GM18858 (cell line): ENCODE measurements around the gene RAD51B.

Experiments used
- ATAC-seq: cut with Tn5 transposase; IDR thresholded peaks from one replicate; pipeline ENCODE4 v1.9.1; 2021; ENCODE audit not compliant: unreplicated experiment

Gene RAD51B

GRCh38 chr14:68469208-68469713 is 649.7 kb downstream of the RAD51B start:
- ATAC-seq: no peak

- ATAC-seq: no peak
Measured at GRCh38 chr14:68470361-68470760, 650.8 kb downstream of the RAD51B start.

DNA sequence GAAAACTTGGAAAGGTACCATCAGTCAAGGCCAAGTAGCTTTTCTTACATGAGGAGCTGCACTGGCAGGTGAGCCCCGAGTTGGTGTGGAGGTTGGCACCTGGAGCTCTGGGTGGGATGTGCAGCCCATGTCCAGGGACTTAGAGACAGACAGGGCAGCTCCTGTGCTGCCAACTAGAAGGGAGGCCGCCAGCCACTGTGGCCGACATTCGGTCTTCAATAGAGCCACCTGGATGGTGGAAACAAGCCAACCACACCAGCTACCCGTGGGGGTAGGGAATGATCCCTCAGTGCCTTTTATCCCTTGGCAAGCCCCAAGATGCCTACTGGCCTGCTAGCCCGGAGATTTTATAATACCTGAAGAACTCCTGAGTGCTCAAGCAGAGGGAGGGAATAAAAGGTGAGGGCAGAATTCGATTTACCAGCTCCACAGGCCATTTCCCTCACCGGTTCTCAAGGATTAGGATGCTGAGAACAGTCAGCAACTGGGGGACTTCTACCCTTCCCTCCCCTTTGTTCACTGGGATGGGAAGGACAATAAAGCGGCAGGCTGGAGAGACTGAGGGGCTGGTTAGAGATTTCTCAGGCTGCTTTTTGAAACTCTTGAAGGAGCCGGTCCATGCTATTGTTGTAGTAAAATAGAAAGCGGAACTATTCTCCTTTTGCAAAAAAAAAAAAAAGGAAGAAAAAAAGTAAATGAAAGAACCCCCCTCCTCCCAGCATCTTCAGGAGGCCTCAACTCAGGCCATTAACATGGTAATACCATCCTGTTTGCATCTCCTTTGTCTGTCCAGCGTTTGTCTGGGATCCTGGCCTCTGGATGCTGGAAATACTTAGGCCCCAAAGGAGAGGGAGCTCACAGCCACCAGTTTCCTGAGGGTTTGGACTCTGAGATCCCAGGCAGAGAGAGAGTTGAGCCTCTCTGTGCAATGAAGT is 651.7 kb downstream of the RAD51B start:
- ATAC-seq: peak; percentile 42

DNA sequence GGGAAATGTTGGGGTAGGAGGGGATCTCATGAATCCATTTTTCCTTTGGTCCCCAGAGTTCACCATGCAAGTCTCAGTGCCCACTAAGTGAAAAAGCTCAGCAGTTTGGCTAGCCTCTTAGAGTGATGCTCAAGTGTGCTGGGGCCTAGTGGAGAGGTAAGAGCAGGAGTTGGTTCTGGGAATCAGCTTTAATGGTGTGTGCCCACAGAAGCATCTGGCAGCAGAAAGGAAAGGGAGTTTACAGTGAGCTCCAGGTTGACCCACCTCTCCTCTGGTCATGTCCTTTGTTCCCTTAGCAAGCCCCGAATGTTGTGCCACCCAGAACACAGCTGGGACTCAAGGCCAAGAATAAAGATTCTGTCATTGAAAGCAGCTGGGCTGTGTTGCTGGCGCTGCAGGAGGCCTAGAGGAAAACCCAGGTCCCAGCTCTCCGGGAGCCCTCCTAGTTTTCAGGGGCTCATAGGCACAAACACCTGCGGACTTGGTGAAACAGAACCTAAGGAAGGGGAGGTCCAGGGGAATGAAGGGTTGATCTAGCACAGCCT is 652.5 kb downstream of the RAD51B start:
- no peak for ATAC-seq

DNA sequence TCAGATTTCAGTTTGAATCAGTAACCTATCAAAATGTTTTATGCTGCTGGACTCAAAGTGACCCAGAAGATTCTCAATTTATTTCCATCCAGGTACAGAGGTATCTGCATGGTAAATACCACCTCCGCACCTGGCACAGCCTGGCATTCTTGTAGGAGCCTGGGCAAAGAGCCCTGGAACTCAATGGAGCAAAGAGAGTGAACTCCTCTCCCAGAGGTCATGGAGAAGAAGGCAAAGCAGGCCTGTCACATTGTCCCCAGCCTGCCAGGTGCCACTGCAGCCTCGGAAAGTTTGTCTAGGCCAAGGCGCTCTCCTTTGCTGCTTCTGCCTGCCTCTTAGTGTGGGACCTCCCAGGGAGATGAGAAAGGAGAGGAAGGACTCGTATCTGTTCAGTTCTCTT is 653.5 kb downstream of the RAD51B start:
- ATAC-seq: no peak

DNA sequence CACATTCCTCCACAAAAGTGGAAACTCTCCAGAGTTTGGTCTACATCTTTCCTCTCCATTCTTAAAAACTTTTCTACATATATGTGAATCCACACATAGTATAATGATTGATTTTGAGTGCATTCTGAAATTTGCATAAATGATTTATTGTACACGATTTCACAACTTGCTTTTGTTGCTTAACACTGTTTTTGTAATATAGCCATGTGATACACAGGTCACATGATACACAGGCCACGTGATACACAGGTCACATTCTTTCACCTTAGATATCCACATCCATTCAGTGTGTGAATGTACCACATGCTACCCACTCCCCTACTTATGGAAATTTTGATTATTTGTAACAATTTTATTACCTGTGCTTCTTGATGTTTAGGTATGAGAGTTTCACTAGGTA is 654.2 kb downstream of the RAD51B start:
- no peak for ATAC-seq

GRCh38 chr14:68474741-68475140 is 655.2 kb downstream of the RAD51B start:
- no peak for ATAC-seq

DNA sequence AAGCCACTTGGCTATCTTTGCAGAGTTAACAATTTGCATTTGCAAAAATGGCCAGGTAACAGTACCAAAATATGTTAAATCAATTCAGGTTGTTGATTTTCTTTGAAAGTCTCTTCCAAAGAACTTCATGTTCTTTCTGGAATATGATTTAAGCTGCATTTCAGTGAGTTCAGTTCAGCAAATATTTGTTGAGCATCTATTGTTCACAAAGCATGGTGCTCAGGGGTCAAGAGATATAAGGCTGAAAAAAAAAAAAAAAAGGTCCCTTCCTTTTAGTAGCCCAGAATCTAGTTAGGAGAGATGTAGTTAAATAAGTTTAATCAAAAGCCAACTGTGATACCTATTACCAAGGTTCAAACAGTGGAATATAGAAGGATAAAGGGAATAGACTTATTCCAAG is 656.2 kb downstream of the RAD51B start:
- no peak for ATAC-seq

DNA sequence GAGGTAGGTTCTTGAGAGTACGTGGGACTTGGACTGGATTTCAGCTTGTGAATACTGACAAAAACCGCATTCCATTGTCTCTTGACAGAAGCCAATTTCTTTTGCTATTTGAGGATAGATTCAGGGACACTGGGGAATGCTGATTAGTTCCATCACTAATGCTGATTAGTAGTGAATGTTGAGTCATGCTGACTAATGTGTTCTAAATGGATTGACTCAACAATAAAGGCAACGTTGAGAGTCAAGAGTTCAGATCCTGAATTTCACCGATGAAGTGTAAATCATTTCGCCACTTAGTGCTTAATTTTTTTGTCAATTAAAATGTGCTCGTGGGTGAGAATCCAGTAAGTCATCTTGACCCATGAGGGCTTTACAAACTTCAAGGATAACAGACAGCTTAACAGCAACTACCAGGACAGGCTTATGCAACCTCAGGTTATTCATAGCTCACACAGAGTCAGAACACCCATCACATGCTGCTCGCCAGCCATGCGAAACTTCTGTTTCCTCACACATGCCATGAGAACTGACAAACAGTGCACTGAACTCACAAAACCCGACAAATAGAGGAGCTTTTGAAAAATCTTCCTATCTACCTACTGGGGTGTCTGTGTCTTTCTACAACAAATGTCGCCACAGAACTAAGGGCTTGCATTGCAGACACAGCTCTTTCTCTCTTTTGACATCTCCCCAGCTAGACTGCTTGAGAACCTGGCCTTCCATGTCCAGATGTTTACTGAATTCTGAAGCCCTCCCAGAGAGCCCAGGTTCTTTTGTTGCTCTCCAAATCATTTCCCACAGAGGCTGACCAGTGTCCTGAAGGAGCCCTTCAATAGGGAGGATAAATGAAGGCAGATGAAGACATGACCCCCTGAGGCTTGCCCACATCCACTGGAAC is 656.9 kb downstream of the RAD51B start:
- peak; percentile 76 for ATAC-seq

DNA sequence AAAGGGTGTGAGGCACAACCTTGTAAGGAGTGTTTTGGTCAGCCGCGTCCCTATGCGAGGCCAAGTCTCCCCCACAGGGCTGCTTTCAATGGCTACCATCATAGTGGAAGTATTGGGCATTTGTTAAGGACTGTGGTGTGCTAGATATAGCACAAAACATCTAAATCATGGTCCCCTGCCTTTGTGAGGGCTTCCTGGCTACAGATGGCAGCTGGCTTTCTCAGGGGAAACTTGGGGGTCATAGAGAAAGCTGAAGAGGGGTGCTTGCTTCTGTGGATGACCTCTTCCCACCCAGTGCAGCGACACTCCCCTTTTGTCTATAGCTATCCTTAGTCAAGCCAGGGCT is 657.5 kb downstream of the RAD51B start:
- ATAC-seq: no peak

DNA sequence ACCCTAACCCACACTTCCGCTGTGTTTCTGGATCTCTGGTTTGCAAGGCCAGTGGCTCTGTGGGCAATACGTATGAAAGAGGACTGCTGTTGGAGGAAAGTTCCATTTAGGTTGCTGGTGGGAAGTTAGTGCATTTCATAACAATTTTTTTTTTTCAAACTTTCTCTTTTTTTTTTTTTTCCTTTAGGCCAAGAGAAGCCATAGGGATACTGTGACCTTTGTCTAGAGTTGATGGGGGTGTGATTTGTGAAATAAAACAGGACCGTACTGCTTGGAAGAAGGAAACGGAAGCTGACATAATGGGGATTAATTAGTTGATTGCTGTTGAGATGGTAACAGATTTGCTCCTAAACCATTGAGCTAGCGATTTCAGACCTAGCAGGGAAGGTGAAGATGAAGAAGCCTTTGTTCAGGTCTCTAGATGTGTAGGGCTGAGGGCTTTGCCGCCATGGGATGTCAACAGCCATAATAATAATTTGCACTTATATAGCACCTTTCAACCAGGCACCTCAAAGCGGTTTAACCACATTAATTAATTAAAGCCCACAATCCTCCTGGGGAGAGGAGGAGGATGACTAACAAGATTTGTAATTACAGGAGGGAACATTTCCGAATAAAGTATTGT is 658.0 kb downstream of the RAD51B start:
- no peak for ATAC-seq

DNA sequence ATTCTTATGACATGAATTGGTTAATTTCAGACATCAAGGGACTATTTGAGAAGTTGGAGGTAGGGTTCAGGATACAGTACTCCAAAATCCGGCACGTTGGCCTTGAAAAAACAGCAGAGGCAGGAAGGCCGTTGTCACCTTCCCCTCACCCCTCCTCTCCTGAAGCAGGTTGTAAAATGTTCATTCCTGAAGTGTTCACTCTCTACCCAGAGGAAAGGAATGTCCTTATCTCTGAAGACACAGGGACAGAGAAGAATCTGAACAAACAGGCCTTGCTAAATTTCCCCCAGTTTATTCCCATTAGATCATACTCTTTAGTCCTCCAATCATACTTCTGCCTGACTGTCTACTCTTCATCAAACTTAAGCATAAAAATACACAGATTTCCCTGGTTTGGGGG is 659.7 kb downstream of the RAD51B start:
- no peak for ATAC-seq

GRCh38 chr14:68482018-68482417 is 662.4 kb downstream of the RAD51B start:
- ATAC-seq: no peak

GRCh38 chr14:68482772-68483395 is 663.3 kb downstream of the RAD51B start:
- ATAC-seq: no peak

DNA sequence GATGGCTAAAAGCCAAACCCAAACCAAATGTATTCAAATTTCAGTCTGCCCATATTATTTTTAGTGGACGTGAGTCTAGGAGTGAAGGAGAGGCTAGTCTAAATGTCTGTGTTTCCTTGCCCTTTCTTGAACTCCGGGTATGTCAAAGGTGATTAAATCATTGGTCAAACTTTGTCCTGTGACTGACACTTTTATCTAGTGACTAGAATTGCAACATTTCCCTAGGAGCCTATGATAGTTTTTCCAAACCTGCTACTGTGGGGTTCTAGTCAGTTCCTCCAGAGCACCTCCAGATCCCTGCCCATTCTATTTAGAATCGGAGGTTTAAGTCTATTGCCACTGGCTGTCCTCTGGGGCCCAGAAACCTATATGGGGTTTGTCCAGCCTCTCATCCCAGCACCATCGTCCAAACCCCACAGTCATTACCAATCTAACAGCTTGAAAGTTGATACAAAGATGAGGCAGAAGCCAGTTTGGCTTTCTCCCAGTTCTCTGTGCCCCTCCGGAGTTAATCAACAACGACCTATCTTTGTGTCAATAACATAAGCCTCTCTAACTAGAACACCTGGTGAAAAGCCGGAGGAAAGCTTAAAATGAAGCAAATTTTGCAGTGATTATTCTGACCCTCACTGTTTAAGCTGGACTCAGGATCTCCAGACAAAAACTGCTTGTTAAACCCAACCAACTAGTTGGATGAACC is 666.6 kb downstream of the RAD51B start:
- no peak for ATAC-seq

DNA sequence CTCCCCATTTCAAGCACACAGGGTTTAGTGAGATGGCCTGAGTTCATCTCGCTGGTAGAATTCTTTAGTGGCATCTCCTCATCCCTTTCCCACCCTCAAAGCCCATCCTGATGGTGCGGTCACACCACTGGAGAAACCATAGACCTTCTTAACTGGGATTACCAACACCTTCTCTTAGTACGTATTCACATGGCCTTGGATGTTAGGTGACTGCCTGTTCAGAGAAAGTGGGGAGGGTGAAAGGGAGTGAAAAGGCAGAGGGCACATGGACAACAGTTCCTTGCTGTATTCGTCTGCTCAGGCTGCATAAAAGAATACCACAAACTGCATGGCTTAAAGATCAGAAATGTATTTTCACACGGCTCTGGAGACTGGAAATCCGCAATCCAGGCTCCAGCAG is 667.2 kb downstream of the RAD51B start:
- ATAC-seq: no peak

- ATAC-seq: no peak
Measured at GRCh38 chr14:68487805-68488590, 668.4 kb downstream of the RAD51B start.

- no peak for ATAC-seq
Measured at GRCh38 chr14:68491793-68492192, 672.2 kb downstream of the RAD51B start.
